ENCODE results near the gene ANKRD55. TPM values are rescaled to one million over a fixed set of nuclear protein-coding genes. Genes with fewer than 3 reads are reported as not detected.

Gene ANKRD55
- total and polyA plus RNA-seq, 2 donors (not counting 3 experiments of a cell fraction or from before 2014, with no cell fraction given), result 1.4 to 2.1 TPM

DNA sequence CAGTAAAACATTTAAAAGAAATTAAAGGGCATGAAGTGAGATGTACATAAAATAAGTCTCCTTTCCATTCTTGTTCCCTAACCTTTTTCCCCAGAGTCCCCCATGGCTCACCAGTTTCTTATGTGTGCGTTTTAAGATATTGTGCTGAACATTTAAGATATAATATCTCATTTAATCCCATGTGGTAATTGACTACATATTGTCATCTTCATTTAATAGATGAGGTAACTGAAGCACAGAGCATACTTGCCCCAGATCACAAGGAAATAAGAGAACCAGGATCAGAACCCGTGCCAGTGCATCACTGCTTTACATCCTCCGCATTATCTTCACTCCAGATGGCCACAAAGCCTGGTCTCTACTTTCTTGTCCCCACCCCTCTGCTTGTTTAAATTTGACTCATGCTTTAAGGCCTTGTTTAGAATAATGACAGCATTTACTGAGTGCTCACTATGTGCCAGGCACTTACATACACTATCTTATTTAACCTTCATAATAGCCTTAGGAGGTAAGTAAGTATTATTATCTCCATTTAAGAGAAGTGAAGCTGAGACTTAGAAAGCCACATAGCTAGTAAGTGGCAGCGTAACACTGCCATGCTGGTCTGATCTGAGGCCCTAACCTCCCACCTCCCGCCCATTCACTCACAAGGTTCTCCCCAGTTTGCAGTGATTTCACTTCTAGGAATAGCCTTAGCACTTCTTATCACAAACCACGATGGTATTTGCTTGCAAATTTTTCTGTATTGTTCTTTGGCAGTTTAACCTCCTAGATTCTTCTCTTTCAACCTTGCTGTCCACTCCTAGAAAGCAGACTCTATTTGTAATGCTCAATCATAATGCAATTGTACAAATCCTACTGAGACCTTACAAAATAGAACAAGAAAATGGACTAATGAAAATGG lies 160.0 kb downstream of the ANKRD55 start:
- H3K27me3 ChIP-seq (ENCODE audit: control insufficient read depth in 2 of 2, insufficient read depth in 2 of 2, low read length in 2 of 2), result no peaks in the 10 kb centered on the region
- H3K27ac ChIP-seq (ENCODE audit: insufficient read depth, low read depth, low read length), result no peak overlapping the region
- no peaks in the 10 kb centered on the region for H3K79me2 ChIP-seq (ENCODE audit: control insufficient read depth, insufficient read depth, low read length)
- CTCF ChIA-PET, result interaction anchor here (0.7 to 1.5 kb wide), 3 partner anchors 23 to 127 kb away, joined by 3 to 4 read pairs (median 3); no protein-coding TSS in a partner anchor
- H3K4me1 ChIP-seq (ENCODE audit: control insufficient read depth, extremely low read depth, insufficient read depth, low read length), result peaks cover 18% of the 10 kb centered on the region
- no TSS peak for BruUV-seq (replicated peaks)
- no peak overlapping the region for H3K9ac ChIP-seq (replicated peaks; ENCODE audit: extremely low read depth, insufficient read depth, low read length)
- intact Hi-C loops (cut with micrococcal nuclease) (loop anchor here (5.0 kb wide), 1 partner anchor 81 kb away; the partner anchor contains the start of gene IL6ST), dilution Hi-C loops (cut with MboI; ENCODE audit: extremely low pct_ligation_motif_present, low sequenced_read_pairs) (no loop called here)
- FAIRE-seq (no peak), DNase-seq (ENCODE audit: low read depth, low spot score) (no peak)
- H3K4me2 ChIP-seq (ENCODE audit: insufficient read depth, low read length), result no peak overlapping the region
- H3K4me3 ChIP-seq (replicated peaks in 1 of 3; ENCODE audit: insufficient read depth in 1 of 3, low read depth in 1 of 3, low read length in 3 of 3), result no peak overlapping the region
- POLR2A ChIA-PET, result no interaction called here
- TF ChIP-seq MYC (IDR thresholded peaks at IDR 0.05; ENCODE audit: low read depth, low read length), result no peak
- TF ChIP-seq, protein P1, sequence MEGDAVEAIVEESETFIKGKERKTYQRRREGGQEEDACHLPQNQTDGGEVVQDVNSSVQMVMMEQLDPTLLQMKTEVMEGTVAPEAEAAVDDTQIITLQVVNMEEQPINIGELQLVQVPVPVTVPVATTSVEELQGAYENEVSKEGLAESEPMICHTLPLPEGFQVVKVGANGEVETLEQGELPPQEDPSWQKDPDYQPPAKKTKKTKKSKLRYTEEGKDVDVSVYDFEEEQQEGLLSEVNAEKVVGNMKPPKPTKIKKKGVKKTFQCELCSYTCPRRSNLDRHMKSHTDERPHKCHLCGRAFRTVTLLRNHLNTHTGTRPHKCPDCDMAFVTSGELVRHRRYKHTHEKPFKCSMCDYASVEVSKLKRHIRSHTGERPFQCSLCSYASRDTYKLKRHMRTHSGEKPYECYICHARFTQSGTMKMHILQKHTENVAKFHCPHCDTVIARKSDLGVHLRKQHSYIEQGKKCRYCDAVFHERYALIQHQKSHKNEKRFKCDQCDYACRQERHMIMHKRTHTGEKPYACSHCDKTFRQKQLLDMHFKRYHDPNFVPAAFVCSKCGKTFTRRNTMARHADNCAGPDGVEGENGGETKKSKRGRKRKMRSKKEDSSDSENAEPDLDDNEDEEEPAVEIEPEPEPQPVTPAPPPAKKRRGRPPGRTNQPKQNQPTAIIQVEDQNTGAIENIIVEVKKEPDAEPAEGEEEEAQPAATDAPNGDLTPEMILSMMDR (IDR thresholded peaks at IDR 0.05; ENCODE audit: extremely low read depth in 1 of 2, insufficient read depth in 1 of 2, low read depth in 1 of 2, low read length in 2 of 2), result no peak
- TF ChIP-seq POLR2A (IDR thresholded peaks at IDR 0.05; ENCODE audit: low read depth, low read length), result no peak
- no peak for TF ChIP-seq FOS (IDR thresholded peaks at IDR 0.05; ENCODE audit: borderline replicate concordance, insufficient read depth, low read length)
- no peak for TF ChIP-seq JUN (IDR thresholded peaks at IDR 0.05; ENCODE audit: borderline replicate concordance, insufficient read depth, insufficient read length, low read depth)
- TF ChIP-seq, protein P2, sequence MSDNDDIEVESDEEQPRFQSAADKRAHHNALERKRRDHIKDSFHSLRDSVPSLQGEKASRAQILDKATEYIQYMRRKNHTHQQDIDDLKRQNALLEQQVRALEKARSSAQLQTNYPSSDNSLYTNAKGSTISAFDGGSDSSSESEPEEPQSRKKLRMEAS (IDR thresholded peaks at IDR 0.05; ENCODE audit: insufficient read depth, insufficient read length), result no peak
- TF ChIP-seq POLR2AphosphoS5 (IDR thresholded peaks at IDR 0.05; ENCODE audit: insufficient read depth, low read depth, low read length), result no peak
- no peak for TF ChIP-seq GATA2 (IDR thresholded peaks at IDR 0.05; ENCODE audit: insufficient read depth, insufficient read length, low read depth, low read length)
- no peak for TF ChIP-seq EZH2 (IDR thresholded peaks at IDR 0.05; ENCODE audit: borderline replicate concordance, low read depth, low read length, severe bottlenecking)
- H3K9me1 ChIP-seq (replicated peaks; ENCODE audit: control insufficient read depth, extremely low read depth, insufficient read depth, low read length), result no peaks in the 10 kb centered on the region
- no peaks in the 10 kb centered on the region for H4K20me1 ChIP-seq (replicated peaks; ENCODE audit: control insufficient read depth, extremely low read depth, insufficient read depth, low read length)
- no peaks in the 10 kb centered on the region for H3K36me3 ChIP-seq (ENCODE audit: control insufficient read depth in 2 of 2, extremely low read depth in 1 of 2, insufficient read depth in 2 of 2, low read length in 2 of 2)
- H2AFZ ChIP-seq (ENCODE audit: low read depth, low read length), result no peak overlapping the region
- H3K9me3 ChIP-seq (replicated peaks; ENCODE audit: control insufficient read depth, insufficient read depth, low read length), result no peaks in the 10 kb centered on the region

All from endothelial cell of umbilical vein (primary cell).